OCI-LY1 (cell line): ENCODE data around the gene HPD.
A peak's percentile ranks its signal among the peaks of the same experiment; 100 is the strongest.

Experiments used
- EZH2 ChIP-seq: fragments of 200-600 bp; sonication (generic), shearing (Covaris generic); IDR thresholded peaks from 2 replicates; pipeline ENCODE4 v1.8.0; 2017; ENCODE audit warnings: borderline replicate concordance, mixed run types, mild to moderate bottlenecking, antibody characterized with exemption, low read length, moderate library complexity, mixed read lengths
- TF ChIP-seq, protein P1 (sequence below): fragments of 200-600 bp; sonication (generic), shearing (Covaris generic); IDR thresholded peaks from 2 replicates; pipeline ENCODE4 v1.5.1; 2017; ENCODE audit warnings: mild to moderate bottlenecking, antibody characterized with exemption, low read length, moderate library complexity, mixed read lengths

GRCh38 chr12:121819212-121819949 lies 39.3 kb downstream of the HPD start:
- TF ChIP-seq, protein P1, sequence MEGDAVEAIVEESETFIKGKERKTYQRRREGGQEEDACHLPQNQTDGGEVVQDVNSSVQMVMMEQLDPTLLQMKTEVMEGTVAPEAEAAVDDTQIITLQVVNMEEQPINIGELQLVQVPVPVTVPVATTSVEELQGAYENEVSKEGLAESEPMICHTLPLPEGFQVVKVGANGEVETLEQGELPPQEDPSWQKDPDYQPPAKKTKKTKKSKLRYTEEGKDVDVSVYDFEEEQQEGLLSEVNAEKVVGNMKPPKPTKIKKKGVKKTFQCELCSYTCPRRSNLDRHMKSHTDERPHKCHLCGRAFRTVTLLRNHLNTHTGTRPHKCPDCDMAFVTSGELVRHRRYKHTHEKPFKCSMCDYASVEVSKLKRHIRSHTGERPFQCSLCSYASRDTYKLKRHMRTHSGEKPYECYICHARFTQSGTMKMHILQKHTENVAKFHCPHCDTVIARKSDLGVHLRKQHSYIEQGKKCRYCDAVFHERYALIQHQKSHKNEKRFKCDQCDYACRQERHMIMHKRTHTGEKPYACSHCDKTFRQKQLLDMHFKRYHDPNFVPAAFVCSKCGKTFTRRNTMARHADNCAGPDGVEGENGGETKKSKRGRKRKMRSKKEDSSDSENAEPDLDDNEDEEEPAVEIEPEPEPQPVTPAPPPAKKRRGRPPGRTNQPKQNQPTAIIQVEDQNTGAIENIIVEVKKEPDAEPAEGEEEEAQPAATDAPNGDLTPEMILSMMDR = peak; percentile 18; the same call in 1 of the 2 replicates
- no peak for TF ChIP-seq EZH2
